ENCODE data around the gene LCE1E.

- TF ChIP-seq CTCF (IDR thresholded peaks at IDR 0.05; ENCODE audit: insufficient read depth, low read depth, low read length), result no peak
- no peak for TF ChIP-seq EZH2 (IDR thresholded peaks at IDR 0.05; ENCODE audit: insufficient read depth, low read length)
Measured at GRCh38 chr1:152760551-152761190, 25.4 kb upstream of the LCE1E start.
